ENCODE data around the gene IFRD2.
"Not testable (repeated sequence)": the region's sequence is repeated elsewhere in the genome, so short reads cannot be mapped to it uniquely, and the experiment has no call there.

Gene IFRD2

GRCh38 chr3:50278880-50279224 lies 13.4 kb downstream of the IFRD2 start, which contains the start of gene LSMEM2:
Gene LSMEM2, plus strand, starts transcription at chr3:50279087. Its CDS starts 27 bp downstream, at chr3:50279114.
- FAIRE-seq: no peak

- no peak for FAIRE-seq
Observed at GRCh38 chr3:50278123-50278879, 13.9 kb downstream of the IFRD2 start.

GRCh38 chr3:50276762-50277101 lies 15.5 kb downstream of the IFRD2 start:
- FAIRE-seq: no peak

GRCh38 chr3:50275996-50276761 lies 16.1 kb downstream of the IFRD2 start:
- FAIRE-seq: no peak

- FAIRE-seq: no peak
Observed at GRCh38 chr3:50275141-50275995, 16.9 kb downstream of the IFRD2 start.

- FAIRE-seq: no peak
Observed at GRCh38 chr3:50274371-50275104, 17.7 kb downstream of the IFRD2 start.

- FAIRE-seq: no peak
Observed at GRCh38 chr3:50273689-50274065, 18.6 kb downstream of the IFRD2 start.

- no peak for FAIRE-seq
Observed at GRCh38 chr3:50272911-50273688, 19.1 kb downstream of the IFRD2 start.

GRCh38 chr3:50272538-50272910 lies 19.7 kb downstream of the IFRD2 start:
- not testable (repeated sequence) for FAIRE-seq

- FAIRE-seq: no peak
Observed at GRCh38 chr3:50271314-50271936, 20.8 kb downstream of the IFRD2 start.

GRCh38 chr3:50270422-50271224 lies 21.6 kb downstream of the IFRD2 start:
- no peak for FAIRE-seq

- no peak for FAIRE-seq
Observed at GRCh38 chr3:50269977-50270413, 22.2 kb downstream of the IFRD2 start.

GRCh38 chr3:50269460-50269859 lies 22.8 kb downstream of the IFRD2 start:
- no peak for FAIRE-seq

GRCh38 chr3:50268703-50269451 lies 23.4 kb downstream of the IFRD2 start, which contains the start of gene SEMA3B:
Gene SEMA3B, plus strand, starts transcription at chr3:50269147. Its CDS starts 94 bp downstream, at chr3:50269241.
- FAIRE-seq: no peak

- no peak for FAIRE-seq
Observed at GRCh38 chr3:50268276-50268675, 24.0 kb downstream of the IFRD2 start.

- no peak for FAIRE-seq
Observed at GRCh38 chr3:50267280-50267913, 24.8 kb downstream of the IFRD2 start.

- FAIRE-seq: no peak
Observed at GRCh38 chr3:50266836-50267235, 25.4 kb downstream of the IFRD2 start.

GRCh38 chr3:50266017-50266416 lies 26.2 kb downstream of the IFRD2 start:
- no peak for FAIRE-seq

- FAIRE-seq: no peak
Observed at GRCh38 chr3:50265571-50265970, 26.7 kb downstream of the IFRD2 start.

Measured in endometrium (tissue), 2 donors.